T-helper 1 cell treated with Interleukin-12 subunit alpha and Interleukin-12 subunit beta and Interleukin-4 antibody, amounts not matched to agents 30 μg/mL and 1 μg/mL, for 36 hours (primary cell): ENCODE data around the gene PLEKHH2.
"Not testable (repeated sequence)": the region's sequence is repeated elsewhere in the genome, so short reads cannot be mapped to it uniquely, and the experiment has no call there.

Experiments
- H3K27ac Mint-ChIP-seq: one replicate; pipeline ENCODE4 v1.8.0; 2021; ENCODE audit warnings: mild to moderate bottlenecking, mixed read lengths
- H3K27me3 Mint-ChIP-seq: one replicate; pipeline ENCODE4 v1.8.0; 2021; ENCODE audit warnings: low read depth, mixed read lengths
- H3K36me3 Mint-ChIP-seq: one replicate; pipeline ENCODE4 v1.8.0; 2021; ENCODE audit warnings: low read depth, mixed read lengths
- H3K4me1 Mint-ChIP-seq: one replicate; pipeline ENCODE4 v1.8.0; 2021; ENCODE audit warnings: low read depth, mixed read lengths
- H3K4me3 Mint-ChIP-seq: one replicate; pipeline ENCODE4 v1.8.0; 2021; ENCODE audit warnings: mild to moderate bottlenecking, moderate library complexity, mixed read lengths
- H3K9me3 Mint-ChIP-seq: one replicate; pipeline ENCODE4 v1.8.0; 2021; ENCODE audit warnings: mixed read lengths

Gene PLEKHH2

GRCh38 chr2:43676322-43677050 lies 39.4 kb downstream of the PLEKHH2 start, which contains the start of gene C1GALT1C1L:
TSS of gene C1GALT1C1L (minus strand) at chr2:43676429. CDS start at chr2:43676322, 107 bp downstream.
- peaks cover 5% of the 10 kb centered on the region for H3K4me1 Mint-ChIP-seq
- H3K9me3 Mint-ChIP-seq, result peaks cover 6% of the 10 kb centered on the region
- peak within 1 kb of the TSS; percentile 58 for H3K4me3 Mint-ChIP-seq
- H3K36me3 Mint-ChIP-seq, result no peaks in the 10 kb centered on the region
- no peak within 1 kb of the TSS for H3K27ac Mint-ChIP-seq
- H3K27me3 Mint-ChIP-seq, result peaks cover 39% of the 10 kb centered on the region

GRCh38 chr2:43677783-43678182 lies 40.7 kb downstream of the PLEKHH2 start:
- H3K9me3 Mint-ChIP-seq, H3K36me3 Mint-ChIP-seq, H3K4me3 Mint-ChIP-seq, H3K27ac Mint-ChIP-seq, H3K4me1 Mint-ChIP-seq: not testable (repeated sequence)
- peaks cover 29% of the 10 kb centered on the region for H3K27me3 Mint-ChIP-seq

GRCh38 chr2:43685357-43685756 lies 48.3 kb downstream of the PLEKHH2 start:
- no peak overlapping the region for H3K4me3 Mint-ChIP-seq
- H3K27me3 Mint-ChIP-seq, result peaks cover 10% of the 10 kb centered on the region
- no peaks in the 10 kb centered on the region for H3K9me3 Mint-ChIP-seq
- H3K36me3 Mint-ChIP-seq, result no peaks in the 10 kb centered on the region
- no peaks in the 10 kb centered on the region for H3K4me1 Mint-ChIP-seq
- H3K27ac Mint-ChIP-seq, result no peak overlapping the region

- peaks cover 10% of the 10 kb centered on the region for H3K27me3 Mint-ChIP-seq
- no peaks in the 10 kb centered on the region for H3K36me3 Mint-ChIP-seq
Observed at GRCh38 chr2:43689999-43690398, 52.9 kb downstream of the PLEKHH2 start.

GRCh38 chr2:43692428-43692994 lies 55.5 kb downstream of the PLEKHH2 start:
- no peak overlapping the region for H3K4me3 Mint-ChIP-seq
- no peaks in the 10 kb centered on the region for H3K36me3 Mint-ChIP-seq
- H3K27me3 Mint-ChIP-seq, result peaks cover 10% of the 10 kb centered on the region
- H3K27ac Mint-ChIP-seq, result no peak overlapping the region
- H3K9me3 Mint-ChIP-seq, result no peaks in the 10 kb centered on the region
- H3K4me1 Mint-ChIP-seq, result no peaks in the 10 kb centered on the region

More at GRCh38 chr2:43689999-43690398, 52.9 kb downstream of the PLEKHH2 start:
- Mint-ChIP-seq H3K4me1 (no peaks in the 10 kb centered on the region), H3K4me3 (no peak overlapping the region), H3K27ac (no peak overlapping the region), H3K9me3 (no peaks in the 10 kb centered on the region)

GRCh38 chr2:43698140-43698539 lies 61.1 kb downstream of the PLEKHH2 start:
- not testable (repeated sequence) for H3K27ac Mint-ChIP-seq, H3K4me3 Mint-ChIP-seq, H3K9me3 Mint-ChIP-seq, H3K36me3 Mint-ChIP-seq, H3K4me1 Mint-ChIP-seq
- H3K27me3 Mint-ChIP-seq, result peaks cover 12% of the 10 kb centered on the region

- Mint-ChIP-seq H3K4me3 (no peak overlapping the region), H3K27me3 (peaks cover 12% of the 10 kb centered on the region), H3K36me3 (peaks cover 1% of the 10 kb centered on the region), H3K4me1 (no peaks in the 10 kb centered on the region), H3K27ac (no peak overlapping the region), H3K9me3 (no peaks in the 10 kb centered on the region)
Observed at GRCh38 chr2:43699761-43700160, 62.7 kb downstream of the PLEKHH2 start.

- Mint-ChIP-seq H3K27ac (no peak overlapping the region), H3K4me1 (no peaks in the 10 kb centered on the region), H3K9me3 (no peaks in the 10 kb centered on the region), H3K27me3 (peaks cover 12% of the 10 kb centered on the region), H3K4me3 (no peak overlapping the region), H3K36me3 (peaks cover 1% of the 10 kb centered on the region)
Observed at GRCh38 chr2:43701111-43701510, 64.1 kb downstream of the PLEKHH2 start.

GRCh38 chr2:43707255-43708015 lies 70.4 kb downstream of the PLEKHH2 start:
- Mint-ChIP-seq H3K4me1 (no peaks in the 10 kb centered on the region), H3K4me3 (no peak overlapping the region), H3K36me3 (no peaks in the 10 kb centered on the region), H3K9me3 (no peaks in the 10 kb centered on the region), H3K27ac (no peak overlapping the region), H3K27me3 (peaks cover 15% of the 10 kb centered on the region)

GRCh38 chr2:43708178-43708577 lies 71.1 kb downstream of the PLEKHH2 start:
- no peak overlapping the region for H3K27ac Mint-ChIP-seq
- H3K36me3 Mint-ChIP-seq, result no peaks in the 10 kb centered on the region
- H3K4me1 Mint-ChIP-seq, result no peaks in the 10 kb centered on the region
- no peak overlapping the region for H3K4me3 Mint-ChIP-seq
- no peaks in the 10 kb centered on the region for H3K9me3 Mint-ChIP-seq
- peaks cover 13% of the 10 kb centered on the region for H3K27me3 Mint-ChIP-seq

GRCh38 chr2:43708891-43709290 lies 71.8 kb downstream of the PLEKHH2 start:
- H3K9me3 Mint-ChIP-seq, result no peaks in the 10 kb centered on the region
- no peak overlapping the region for H3K27ac Mint-ChIP-seq
- peaks cover 13% of the 10 kb centered on the region for H3K27me3 Mint-ChIP-seq
- H3K4me3 Mint-ChIP-seq, result no peak overlapping the region
- no peaks in the 10 kb centered on the region for H3K36me3 Mint-ChIP-seq
- H3K4me1 Mint-ChIP-seq, result no peaks in the 10 kb centered on the region

GRCh38 chr2:43710866-43711265 lies 73.8 kb downstream of the PLEKHH2 start:
- no peak overlapping the region for H3K4me3 Mint-ChIP-seq
- no peaks in the 10 kb centered on the region for H3K4me1 Mint-ChIP-seq
- no peaks in the 10 kb centered on the region for H3K9me3 Mint-ChIP-seq
- H3K36me3 Mint-ChIP-seq, result no peaks in the 10 kb centered on the region
- H3K27me3 Mint-ChIP-seq, result peaks cover 16% of the 10 kb centered on the region
- no peak overlapping the region for H3K27ac Mint-ChIP-seq

GRCh38 chr2:43714164-43714563 lies 77.1 kb downstream of the PLEKHH2 start:
- Mint-ChIP-seq H3K27me3 (peaks cover 9% of the 10 kb centered on the region), H3K9me3 (no peaks in the 10 kb centered on the region), H3K4me1 (peaks cover 2% of the 10 kb centered on the region), H3K27ac (no peak overlapping the region), H3K4me3 (no peak overlapping the region), H3K36me3 (no peaks in the 10 kb centered on the region)

GRCh38 chr2:43715300-43716098 lies 78.4 kb downstream of the PLEKHH2 start:
- H3K4me1 Mint-ChIP-seq, result peaks cover 2% of the 10 kb centered on the region
- H3K36me3 Mint-ChIP-seq, result no peaks in the 10 kb centered on the region
- no peak overlapping the region for H3K4me3 Mint-ChIP-seq
- peaks cover 9% of the 10 kb centered on the region for H3K27me3 Mint-ChIP-seq
- no peaks in the 10 kb centered on the region for H3K9me3 Mint-ChIP-seq
- no peak overlapping the region for H3K27ac Mint-ChIP-seq
